ENCODE measurements around the gene RASSF5.
A peak's percentile ranks its signal among the peaks of the same experiment; 100 is the strongest.

RASSF5 gene, protein sequence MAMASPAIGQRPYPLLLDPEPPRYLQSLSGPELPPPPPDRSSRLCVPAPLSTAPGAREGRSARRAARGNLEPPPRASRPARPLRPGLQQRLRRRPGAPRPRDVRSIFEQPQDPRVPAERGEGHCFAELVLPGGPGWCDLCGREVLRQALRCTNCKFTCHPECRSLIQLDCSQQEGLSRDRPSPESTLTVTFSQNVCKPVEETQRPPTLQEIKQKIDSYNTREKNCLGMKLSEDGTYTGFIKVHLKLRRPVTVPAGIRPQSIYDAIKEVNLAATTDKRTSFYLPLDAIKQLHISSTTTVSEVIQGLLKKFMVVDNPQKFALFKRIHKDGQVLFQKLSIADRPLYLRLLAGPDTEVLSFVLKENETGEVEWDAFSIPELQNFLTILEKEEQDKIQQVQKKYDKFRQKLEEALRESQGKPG

DNA sequence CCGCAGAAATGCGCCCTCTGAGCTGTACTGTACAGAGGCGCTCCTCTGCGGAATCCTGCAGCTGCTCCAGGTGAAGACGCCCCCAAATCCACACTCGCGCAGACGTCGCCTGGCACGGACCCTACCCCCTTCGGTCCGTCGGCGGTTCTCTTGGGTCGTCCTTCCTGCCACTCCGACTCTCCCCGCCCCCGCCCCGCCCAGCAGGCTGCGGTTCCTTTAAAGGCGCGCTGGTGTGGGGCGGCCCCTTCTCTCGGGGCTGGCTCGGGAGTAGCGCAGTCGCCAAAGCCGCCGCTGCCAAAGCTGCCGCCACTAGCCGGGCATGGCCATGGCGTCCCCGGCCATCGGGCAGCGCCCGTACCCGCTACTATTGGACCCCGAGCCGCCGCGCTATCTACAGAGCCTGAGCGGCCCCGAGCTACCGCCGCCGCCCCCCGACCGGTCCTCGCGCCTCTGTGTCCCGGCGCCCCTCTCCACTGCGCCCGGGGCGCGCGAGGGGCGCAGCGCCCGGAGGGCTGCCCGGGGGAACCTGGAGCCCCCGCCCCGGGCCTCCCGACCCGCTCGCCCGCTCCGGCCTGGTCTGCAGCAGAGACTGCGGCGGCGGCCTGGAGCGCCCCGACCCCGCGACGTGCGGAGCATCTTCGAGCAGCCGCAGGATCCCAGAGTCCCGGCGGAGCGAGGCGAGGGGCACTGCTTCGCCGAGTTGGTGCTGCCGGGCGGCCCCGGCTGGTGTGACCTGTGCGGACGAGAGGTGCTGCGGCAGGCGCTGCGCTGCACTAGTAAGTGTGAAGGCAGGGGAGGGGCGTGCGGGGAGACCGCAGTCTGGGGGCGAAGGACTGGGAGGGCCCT, at the start of gene RASSF5:
Gene RASSF5, plus strand, starts transcription at position 248 of the 846 bp plus-strand sequence. Its CDS starts 72 bp downstream, at position 320.
- DNase-seq: peak; percentile 66
- in situ Hi-C loops (cut with MboI; ENCODE audit: low pct_unique_long_range_greater_than_20kb, low sequenced_read_pairs): no loop called here

DNA sequence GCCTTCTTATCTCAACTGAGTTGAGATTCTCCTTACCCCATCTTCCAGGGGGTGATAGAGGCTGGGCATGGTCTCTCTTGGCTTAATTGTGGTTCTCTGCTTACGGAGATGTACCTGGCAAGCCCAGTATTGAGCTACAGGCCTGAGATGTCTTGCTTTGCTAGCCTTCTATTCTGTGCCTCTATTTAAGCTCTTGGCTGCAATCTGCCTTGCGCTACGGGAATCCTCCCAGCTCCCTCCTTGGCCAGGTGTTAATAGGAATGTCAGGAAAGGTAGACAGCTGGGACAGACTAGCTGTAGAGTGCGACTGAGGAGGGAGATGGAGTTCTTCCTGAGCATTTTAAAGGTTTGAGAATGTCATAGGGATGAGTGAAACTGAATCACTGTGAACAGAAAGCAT, 47.6 kb upstream of the RASSF5 start:
- in situ Hi-C loops (cut with MboI; ENCODE audit: low pct_unique_long_range_greater_than_20kb, low sequenced_read_pairs): no loop called here

DNA sequence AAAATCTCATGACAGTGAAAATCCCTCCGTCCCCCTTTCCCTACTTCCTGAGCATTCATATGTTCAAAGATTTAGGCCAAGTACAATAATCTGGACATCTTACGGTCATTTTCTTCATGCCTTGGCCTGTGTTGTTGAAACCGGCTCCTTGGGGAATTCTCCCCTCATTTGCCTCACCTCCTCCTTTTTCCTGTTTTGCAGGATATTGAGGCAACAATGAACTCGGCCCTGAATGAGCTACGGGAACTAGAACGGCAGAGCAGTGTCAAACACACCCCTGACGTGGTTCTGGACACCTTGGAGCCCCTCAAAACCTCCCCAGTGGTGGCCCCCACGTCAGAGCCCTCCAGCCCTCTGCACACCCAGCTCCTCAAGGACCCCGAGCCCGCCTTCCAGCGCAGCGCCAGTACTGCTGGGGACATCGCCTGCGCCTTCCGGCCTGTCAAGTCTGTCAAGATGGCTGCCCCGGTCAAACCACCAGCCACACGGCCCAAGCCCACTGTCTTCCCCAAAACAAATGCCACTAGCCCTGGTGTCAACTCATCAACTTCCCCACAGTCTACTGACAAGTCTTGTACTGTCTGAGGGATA, 46.4 kb upstream of the RASSF5 start:
- in situ Hi-C loops (cut with MboI; ENCODE audit: low pct_unique_long_range_greater_than_20kb, low sequenced_read_pairs): no loop called here
- DNase-seq: no peak

More for the DNA sequence above, 47.6 kb upstream of the RASSF5 start:
- no peak for DNase-seq

DNA sequence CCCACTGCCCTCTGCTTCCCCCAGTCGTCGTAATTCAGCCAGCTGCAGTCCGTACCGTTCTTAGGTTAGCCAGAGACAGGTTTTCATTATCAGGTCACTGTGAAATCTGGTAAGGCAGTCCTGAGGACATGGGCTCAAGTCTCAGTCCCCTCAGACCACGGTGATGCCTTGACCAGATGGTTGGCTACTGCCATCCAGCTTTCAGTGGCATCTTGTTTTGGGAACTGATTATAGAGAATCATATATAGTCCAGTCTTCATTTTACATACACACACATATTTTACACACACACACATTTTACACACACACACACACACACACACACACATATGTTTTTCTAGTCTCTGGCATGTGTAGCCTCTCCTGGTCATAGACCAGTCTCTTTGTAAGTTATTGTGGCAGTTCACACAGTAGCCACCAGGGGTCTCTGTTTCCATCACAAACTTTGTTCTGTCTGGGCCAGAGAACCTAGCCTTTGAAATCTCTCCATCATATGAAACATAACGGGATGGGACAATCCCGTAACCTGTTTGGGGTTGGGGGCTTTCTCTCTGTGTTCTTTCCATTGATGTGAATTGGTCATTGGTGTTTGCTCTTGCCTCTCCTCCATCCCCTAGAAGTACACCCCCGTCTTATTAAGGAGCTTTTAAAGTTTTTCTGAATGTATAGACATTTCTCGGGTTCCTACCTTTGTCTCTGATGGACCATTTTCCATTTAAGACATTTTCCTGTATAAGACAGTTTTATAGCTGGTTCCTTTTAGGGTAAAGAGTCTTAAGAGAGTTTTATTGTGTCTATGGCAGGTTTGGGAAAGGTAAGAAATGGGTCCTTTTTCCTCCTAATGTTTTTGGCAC, 45.5 kb upstream of the RASSF5 start:
- DNase-seq: peak; percentile 77
- in situ Hi-C loops (cut with MboI; ENCODE audit: low pct_unique_long_range_greater_than_20kb, low sequenced_read_pairs): no loop called here

DNA sequence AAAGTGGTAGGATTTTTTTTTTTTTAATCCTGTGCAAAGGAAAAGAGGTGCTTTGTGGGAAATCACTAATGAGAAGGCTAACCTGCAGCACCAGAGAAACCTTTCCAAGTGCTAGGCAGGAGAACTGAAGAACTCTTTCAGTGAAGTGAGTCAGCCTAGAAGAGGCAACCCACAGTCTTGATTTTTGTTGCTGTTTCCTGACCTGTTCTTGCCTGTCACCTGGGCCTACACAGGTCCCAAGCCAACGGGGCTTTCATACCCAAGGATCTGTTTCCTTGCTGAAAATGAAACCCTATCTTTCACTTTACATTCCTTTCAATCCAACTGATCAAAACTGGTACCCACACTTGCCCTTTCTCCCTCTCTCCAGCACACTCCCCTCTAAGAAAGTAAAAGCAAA, 44.2 kb upstream of the RASSF5 start:
- no peak for DNase-seq
- in situ Hi-C loops (cut with MboI; ENCODE audit: low pct_unique_long_range_greater_than_20kb, low sequenced_read_pairs): no loop called here

DNA sequence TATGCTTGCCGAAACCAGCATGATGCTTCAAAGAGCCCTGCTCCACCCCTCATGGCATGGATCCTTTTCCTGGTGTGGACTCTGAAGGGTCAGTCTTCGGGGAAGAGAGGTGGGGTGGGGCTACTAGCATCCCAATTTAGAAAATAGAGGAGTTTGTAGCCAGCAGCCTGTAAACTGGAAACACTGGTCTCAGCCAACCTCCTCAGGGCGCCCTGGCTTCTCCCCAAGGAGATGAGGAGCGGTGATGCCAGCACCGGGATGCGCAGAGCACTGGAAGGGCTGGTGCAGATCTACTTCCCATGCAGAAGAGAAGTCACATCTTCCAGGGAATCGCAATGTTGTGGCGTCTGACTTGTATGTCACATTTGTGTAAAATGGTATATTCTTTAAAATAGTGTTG, 43.4 kb upstream of the RASSF5 start:
- DNase-seq: no peak
- in situ Hi-C loops (cut with MboI; ENCODE audit: low pct_unique_long_range_greater_than_20kb, low sequenced_read_pairs): no loop called here

DNA sequence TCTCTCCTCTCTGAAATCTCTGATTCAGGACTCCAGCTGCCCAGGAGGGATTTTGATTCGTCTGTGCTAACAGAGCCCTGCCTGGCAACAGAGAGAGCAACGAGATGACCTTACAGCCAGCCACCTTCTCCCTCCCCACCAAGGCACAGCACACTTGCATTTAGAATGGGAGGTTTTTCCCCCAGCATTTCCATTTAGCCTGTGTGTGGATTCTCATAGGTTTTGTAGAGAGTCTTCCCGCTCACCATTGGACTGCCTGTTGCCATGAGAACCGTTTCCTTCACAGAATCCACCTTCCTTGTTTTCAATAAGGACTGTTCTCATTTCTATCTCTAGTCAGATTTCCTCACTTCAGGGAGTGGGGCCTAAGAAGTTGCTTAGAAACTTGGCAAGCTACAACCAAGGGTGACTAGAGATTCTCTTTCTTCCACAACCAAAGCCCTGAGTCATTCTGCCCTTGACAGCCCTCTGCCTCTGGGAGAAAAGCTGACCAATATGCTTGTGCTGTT, 42.8 kb upstream of the RASSF5 start:
- DNase-seq: no peak

DNA sequence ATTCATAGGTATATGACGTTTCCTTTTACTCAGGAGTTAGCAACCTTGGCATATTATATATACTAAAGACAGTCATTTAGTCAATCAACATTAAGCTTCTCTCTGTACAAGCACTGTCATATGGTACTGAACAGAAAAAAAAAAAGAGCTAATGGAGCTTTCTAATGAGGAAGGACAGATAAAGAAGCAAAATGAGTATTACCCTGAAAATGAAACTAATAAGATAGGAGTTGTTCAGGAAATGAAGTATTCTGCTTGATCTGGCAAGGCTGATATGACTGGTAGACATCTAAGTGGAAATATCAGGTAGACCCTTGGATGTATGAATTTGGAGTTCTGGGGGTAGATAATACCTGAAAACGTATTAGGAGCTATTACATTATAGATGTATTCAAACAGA, 41.4 kb upstream of the RASSF5 start:
- no peak for DNase-seq
- in situ Hi-C loops (cut with MboI; ENCODE audit: low pct_unique_long_range_greater_than_20kb, low sequenced_read_pairs): no loop called here

More for the DNA sequence above, 42.8 kb upstream of the RASSF5 start:
- in situ Hi-C loops (cut with MboI; ENCODE audit: low pct_unique_long_range_greater_than_20kb, low sequenced_read_pairs): no loop called here

DNA sequence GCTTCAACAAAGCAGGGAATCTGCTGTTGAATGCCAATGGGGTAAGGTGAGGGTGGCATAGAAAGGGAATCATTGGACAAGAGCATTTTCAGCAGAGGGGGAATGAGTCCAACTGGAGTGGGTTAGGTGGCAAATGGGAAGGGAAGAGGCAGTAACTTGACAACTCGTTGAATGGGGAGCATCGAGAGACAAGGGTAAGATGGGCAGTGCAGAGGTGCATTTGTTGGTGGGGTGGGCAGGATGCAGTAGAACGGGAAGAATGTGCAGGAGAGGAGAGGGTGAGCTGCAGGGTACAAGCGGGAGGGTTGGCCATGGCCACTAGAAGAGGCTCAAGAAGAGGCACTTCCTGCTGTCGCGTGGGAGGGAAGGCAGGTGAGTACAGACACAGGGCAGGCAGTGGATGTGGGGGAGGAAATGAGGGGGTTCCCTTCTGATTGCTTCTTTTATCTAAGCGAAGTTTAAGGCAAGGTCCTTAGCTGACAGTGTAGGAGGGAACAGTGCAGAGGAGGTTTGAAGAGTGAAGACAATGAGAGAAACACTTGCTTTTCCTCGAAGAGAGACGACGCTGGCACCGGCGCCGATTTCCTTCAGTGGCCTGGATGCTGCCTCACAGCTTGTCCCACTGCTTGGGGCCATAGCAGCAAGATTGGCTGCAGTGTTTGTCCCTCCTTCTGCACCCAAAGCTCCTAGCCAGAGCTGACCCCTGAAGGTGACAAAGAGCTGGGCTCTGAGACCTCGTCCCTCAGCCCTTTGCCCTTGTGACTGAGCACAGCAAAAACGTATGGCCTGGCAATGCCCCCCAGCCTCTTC, 40.3 kb upstream of the RASSF5 start:
- DNase-seq: peak; percentile 37
- in situ Hi-C loops (cut with MboI; ENCODE audit: low pct_unique_long_range_greater_than_20kb, low sequenced_read_pairs): no loop called here

DNA sequence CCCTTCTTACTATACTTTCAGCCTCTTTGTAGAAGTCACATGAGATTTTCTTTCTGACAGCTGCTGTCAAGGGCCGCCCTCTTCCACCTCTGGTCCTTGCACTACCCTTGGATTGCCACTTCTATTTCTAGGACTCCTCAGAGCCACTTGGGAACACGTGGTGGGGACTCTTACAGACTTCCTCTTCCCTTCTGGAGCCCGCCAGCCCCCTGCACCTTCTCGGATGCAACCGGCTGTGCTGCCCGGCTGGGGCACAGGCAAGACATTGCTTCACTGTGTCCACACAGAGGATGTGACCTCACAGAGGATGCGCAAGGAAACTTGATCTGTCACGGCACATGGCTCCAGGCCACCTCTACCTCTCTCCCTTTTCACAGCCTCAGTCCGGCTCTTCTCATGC, 39.4 kb upstream of the RASSF5 start:
- DNase-seq: peak; percentile 91
- in situ Hi-C loops (cut with MboI; ENCODE audit: low pct_unique_long_range_greater_than_20kb, low sequenced_read_pairs): no loop called here

DNA sequence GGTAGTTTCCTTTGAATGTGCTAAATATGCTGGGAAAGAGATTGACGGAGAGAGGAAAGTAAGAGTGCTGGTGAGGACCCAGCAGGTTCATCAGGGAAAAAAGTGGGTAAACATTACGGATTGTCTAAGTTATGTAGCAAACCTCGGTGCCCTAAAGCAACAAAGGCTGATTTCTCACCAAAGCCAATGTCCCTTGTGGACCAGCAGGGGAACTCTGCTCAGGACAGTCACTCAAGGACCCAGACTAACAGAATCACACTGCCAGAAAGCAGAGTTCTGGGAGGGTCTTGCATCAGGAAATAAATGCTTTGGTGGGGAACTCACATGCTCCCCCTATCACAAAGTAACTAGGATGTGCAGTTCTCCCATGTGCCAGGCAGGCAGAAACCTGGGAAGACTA, 38.8 kb upstream of the RASSF5 start:
- no peak for DNase-seq
- in situ Hi-C loops (cut with MboI; ENCODE audit: low pct_unique_long_range_greater_than_20kb, low sequenced_read_pairs): no loop called here

DNA sequence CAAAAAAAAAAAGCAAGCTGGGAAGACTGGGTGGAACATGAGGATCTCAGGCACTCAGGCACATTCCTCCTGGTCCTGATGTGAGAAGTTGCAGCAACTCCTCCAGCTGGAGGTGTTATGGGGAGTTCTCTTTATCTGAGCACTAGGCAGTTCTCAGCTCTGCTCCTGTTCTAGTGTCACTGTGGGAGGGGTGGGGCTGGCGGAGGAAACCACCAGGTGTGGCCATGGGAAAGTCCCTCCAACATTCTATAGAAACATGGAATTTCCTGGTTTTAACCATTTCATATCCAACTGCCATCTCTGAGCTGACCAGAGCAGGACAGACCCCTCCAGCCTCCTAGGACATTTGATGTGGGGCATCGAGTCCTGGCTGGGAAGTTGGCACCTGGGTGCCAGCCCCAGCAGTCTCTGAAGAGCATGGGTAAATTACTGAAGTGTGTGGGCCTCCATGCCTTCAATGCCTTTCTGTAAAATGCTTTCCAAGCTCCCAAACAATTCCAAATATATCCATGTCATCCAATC, 37.9 kb upstream of the RASSF5 start:
- in situ Hi-C loops (cut with MboI; ENCODE audit: low pct_unique_long_range_greater_than_20kb, low sequenced_read_pairs): no loop called here
- no peak for DNase-seq

DNA sequence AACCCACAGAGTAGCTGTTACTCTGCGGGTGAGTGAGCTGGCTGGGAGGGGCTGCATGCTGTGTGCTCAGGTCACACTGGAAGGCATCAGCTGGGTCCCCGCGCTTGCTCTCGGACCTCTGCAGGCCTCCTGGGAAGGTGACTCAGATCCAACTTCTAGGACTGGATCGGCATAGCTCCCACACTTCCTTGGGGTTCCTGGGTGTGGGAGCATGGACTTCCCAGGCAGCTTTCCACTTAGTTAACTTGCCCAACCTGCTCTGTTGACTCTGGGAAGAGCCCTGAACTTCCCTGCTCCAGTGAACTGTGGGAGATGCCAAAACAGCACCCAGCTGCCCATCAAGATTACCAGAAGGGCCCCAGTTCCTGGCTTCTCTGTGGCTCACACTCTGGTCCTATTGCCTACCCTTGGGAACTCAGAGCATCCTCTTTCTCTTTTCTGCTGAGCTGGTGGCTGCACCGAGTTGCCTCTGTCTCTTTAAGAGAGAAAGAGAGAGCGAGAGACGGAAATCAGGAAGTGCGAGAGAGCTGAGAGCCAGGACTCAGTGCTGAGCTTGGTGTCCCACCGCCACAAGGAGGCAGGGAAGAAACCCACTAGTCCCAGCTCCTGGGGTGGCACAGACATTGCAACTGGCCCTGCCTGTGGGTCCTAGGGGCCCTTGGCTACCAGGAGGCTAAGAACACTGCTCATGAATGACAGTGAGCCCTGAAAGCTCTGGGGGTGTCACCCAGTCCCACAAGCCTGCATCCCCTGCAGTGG, 37.2 kb upstream of the RASSF5 start, which contains the start of gene IKBKE:
Gene IKBKE, plus strand, starts transcription at position 544 of the 759 bp plus-strand sequence. CDS start 2,752 bp downstream, outside the sequence.
- peak; percentile 89 for DNase-seq
- in situ Hi-C loops (cut with MboI; ENCODE audit: low pct_unique_long_range_greater_than_20kb, low sequenced_read_pairs): no loop called here

DNA sequence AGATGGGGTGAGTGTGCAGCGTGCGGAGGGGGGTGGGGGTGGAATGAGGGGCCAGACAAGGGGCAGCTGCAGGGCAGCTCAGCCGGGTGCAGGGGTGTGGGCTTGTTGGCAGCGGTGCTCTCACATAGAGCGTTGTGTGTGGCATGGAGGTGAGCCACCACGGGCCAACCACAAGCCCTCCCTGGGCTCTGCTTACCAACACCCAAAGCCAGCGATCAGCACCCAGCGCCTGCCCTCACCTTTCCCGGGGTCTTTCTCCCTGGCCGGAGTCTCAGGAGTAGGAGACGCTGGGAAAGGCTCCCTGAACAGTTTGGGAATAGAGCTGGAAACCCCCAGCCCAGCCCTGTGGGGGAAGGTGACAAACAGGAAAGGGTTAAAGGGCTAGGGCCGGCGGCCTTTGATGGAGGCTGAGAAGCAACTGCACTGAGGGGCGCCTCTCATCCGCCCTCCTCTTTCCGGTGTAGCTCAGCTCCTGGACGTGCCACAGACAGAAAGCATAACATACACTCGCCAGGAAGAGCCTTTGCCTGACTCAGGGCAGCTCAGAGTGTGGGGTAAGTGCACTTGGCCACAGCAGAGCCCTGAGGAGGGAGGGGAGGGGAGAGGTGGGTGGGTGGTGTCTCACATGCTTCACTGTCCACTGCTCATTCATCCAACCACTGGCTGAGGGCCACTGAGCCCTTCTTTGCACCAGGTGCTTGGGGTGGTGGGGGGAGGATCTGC, 36.5 kb upstream of the RASSF5 start:
- DNase-seq: peak; percentile 65
- in situ Hi-C loops (cut with MboI; ENCODE audit: low pct_unique_long_range_greater_than_20kb, low sequenced_read_pairs): no loop called here

DNA sequence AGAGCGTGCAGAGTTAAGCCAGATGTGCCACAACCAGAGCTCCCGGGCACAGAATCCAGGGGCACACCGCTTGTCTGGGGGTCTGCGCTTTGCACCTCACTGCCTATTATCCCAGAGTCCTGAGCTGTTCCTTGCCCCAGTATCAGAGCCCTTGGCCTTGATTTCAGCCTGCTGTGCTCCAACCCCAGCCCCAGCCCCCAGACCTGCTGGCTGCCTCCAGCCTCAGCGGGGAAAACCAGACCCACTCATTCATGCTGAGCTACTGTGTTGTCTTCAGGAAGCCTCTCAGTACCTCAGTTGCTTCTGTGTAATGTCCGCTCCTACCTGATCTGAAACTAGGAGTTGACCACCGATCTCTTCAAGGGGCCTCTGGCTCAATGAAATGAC, 35.9 kb upstream of the RASSF5 start:
- in situ Hi-C loops (cut with MboI; ENCODE audit: low pct_unique_long_range_greater_than_20kb, low sequenced_read_pairs): no loop called here

DNA sequence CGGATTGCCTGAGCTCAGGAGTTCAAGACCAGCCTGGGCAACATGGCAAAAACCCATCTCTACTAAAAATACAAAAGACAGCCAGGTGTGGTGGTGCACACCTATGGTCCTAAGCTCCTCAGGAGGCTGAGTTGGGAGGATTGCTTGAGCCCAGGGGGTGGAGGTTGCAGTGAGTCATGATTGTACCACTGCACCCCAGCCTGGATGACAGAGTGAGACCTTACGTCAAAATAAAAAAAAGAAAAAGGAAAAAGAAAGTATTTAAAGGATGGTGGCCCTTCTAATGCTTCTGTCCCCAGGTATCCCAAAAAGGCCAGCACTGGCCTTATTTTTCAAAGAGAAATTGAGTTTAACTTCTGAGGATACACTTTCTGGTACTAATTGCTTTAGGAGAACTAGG, 35.3 kb upstream of the RASSF5 start:
- no peak for DNase-seq
- in situ Hi-C loops (cut with MboI; ENCODE audit: low pct_unique_long_range_greater_than_20kb, low sequenced_read_pairs): no loop called here

More for the DNA sequence above, 35.9 kb upstream of the RASSF5 start:
- DNase-seq: no peak

Data from KBM-7 (cell line).